ENCODE measurements around the gene TUBB3. TPM values are rescaled to one million over a fixed set of nuclear protein-coding genes. Genes with fewer than 3 reads are reported as not detected.

Gene TUBB3
- total and polyA plus RNA-seq, 8 donors: 0.29 to 14.5 (median 3.7) TPM; not detected in 2

DNA sequence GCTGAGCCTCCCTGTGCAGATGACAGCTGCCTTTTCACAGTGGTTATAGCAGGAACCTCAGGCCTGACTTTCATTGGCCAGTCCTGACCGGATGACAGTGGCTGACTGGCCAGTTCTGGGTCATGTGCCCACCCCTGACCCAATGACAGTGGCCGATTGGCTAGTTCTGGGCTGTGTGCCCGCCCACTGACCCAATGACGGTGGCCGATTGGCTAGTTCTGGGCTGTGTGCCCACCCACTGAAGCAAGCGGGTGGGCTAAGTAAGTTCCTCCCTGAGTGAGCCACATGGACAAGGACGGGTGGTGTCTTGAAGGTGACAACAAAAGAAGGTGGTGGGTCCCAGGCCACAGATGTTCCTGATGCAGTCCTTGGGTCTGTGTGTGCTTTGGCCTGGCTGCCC, 34.9 kb downstream of the TUBB3 start:
- H3K27me3 ChIP-seq: no peaks in the 10 kb centered on the region
- DNase-seq: peak in 1 of 2 donors; percentile 52
- H3K27ac ChIP-seq: peak overlapping the region in 1 of 5 donors; percentile 66
- no peaks in the 10 kb centered on the region for H3K4me1 ChIP-seq
- H3K9me3 ChIP-seq: no peaks in the 10 kb centered on the region
- peak overlapping the region in 1 of 4 donors; percentile 31 for H3K4me3 ChIP-seq
- 90 to 97% (median 93%) methylated on average over 7 of the region's 7 CpGs for WGBS, 5 donors
- TF ChIP-seq POLR2A (IDR thresholded peaks at IDR 0.05): no peak
- peaks cover 15 to 90% (median 83%) of the 10 kb centered on the region in 4 donors for H3K36me3 ChIP-seq
- intact Hi-C loops (cut with DNase I; ENCODE audit: low total_unique reads): no loop called here

DNA sequence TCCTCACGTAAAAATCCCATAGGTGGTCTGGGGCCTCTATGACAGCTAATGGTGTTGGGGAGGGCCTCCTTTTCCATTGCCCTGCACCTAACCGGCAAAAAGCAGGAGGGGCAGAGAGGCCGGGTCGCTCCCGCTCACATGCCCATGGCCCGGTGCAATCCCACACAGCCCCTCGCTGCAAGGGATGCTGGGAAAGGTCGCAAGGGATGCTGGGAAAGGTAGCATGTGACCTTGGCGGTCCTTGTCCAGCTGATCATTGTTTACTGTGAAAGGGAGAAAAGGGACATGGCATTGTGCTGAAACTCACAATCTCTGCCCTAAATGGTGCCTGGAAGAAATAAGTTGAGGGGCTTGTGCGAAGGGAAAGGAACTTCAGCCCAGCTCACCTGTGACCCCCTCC, 35.5 kb downstream of the TUBB3 start:
- 89 to 98% (median 97%) methylated on average over 10 of the region's 10 CpGs for WGBS, 5 donors
- no peak overlapping the region for H3K4me3 ChIP-seq
- intact Hi-C loops (cut with DNase I; ENCODE audit: low total_unique reads): no loop called here
- no peak for DNase-seq
- TF ChIP-seq EP300 (IDR thresholded peaks at IDR 0.05): no peak
- no peak for TF ChIP-seq CTCF (IDR thresholded peaks at IDR 0.05)
- no peak for TF ChIP-seq POLR2AphosphoS5 (IDR thresholded peaks at IDR 0.05)
- no peak for TF ChIP-seq POLR2A (IDR thresholded peaks at IDR 0.05)
- no peak overlapping the region for H3K27ac ChIP-seq
- H3K36me3 ChIP-seq: peaks cover 15 to 95% (median 88%) of the 10 kb centered on the region in 4 donors
- H3K27me3 ChIP-seq: no peaks in the 10 kb centered on the region
- H3K4me1 ChIP-seq: no peaks in the 10 kb centered on the region
- H3K9me3 ChIP-seq: no peaks in the 10 kb centered on the region

DNA sequence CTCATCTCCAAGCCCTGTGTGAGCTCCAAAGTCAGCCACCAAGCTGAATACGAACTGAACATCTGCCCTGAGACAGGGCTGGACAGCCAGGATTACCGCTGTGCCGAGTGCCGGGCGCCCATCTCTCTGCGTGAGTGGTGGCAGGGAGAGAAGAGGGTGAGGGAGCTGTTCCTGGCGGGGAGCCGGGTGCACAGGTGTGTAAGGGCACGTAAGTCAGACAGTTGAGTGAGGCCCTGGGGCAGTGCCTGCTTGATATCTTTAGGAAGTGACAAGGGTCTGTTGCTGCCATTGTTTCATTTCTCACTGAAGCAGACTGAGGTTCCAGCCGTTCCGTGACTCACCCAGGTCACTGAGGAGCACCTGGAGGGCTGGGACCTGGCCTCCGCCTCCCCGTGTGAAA, 37.8 kb downstream of the TUBB3 start:
- H3K4me1 ChIP-seq: no peaks in the 10 kb centered on the region
- no peak for TF ChIP-seq POLR2AphosphoS5 (IDR thresholded peaks at IDR 0.05)
- TF ChIP-seq EP300 (IDR thresholded peaks at IDR 0.05): no peak
- no peak for TF ChIP-seq POLR2A (IDR thresholded peaks at IDR 0.05)
- no peak for TF ChIP-seq CTCF (IDR thresholded peaks at IDR 0.05)
- intact Hi-C loops (cut with DNase I; ENCODE audit: low total_unique reads): no loop called here
- DNase-seq: no peak
- no peak overlapping the region for H3K4me3 ChIP-seq
- 87 to 94% (median 91%) methylated on average over 13 of the region's 13 CpGs for WGBS, 5 donors
- peaks cover 21 to 98% (median 96%) of the 10 kb centered on the region in 4 donors for H3K36me3 ChIP-seq
- no peaks in the 10 kb centered on the region for H3K27me3 ChIP-seq
- H3K27ac ChIP-seq: no peak overlapping the region
- no peaks in the 10 kb centered on the region for H3K9me3 ChIP-seq

DNA sequence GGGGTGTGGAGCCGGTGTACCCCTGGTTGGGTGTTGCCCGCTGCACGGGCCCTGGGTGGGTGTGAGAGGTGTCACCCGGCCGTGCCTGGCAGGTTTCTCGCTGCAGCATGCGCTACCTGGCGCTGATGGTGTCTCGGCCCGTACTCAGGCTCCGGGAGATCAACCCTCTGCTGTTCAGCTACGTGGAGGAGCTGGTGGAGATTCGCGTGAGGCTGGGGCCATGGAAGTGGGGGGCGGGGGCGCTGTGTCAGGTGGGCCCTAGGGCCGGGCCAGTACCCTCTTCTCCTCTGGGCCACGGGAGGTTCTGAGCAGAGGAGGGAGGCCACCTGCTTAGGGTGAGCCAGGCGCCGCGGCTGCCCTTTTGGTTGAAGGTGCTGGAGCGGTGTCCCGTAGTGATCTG, 38.8 kb downstream of the TUBB3 start:
- WGBS, 5 donors: 89 to 97% (median 93%) methylated on average over 17 to 23 of the region's 23 CpGs
- no peak overlapping the region for H3K4me3 ChIP-seq
- H3K36me3 ChIP-seq: peaks cover 21 to 98% (median 94%) of the 10 kb centered on the region in 4 donors
- no peak for TF ChIP-seq CTCF (IDR thresholded peaks at IDR 0.05)
- no peak for TF ChIP-seq POLR2A (IDR thresholded peaks at IDR 0.05)
- TF ChIP-seq EP300 (IDR thresholded peaks at IDR 0.05): no peak
- TF ChIP-seq POLR2AphosphoS5 (IDR thresholded peaks at IDR 0.05): no peak
- no peak overlapping the region for H3K27ac ChIP-seq
- H3K27me3 ChIP-seq: no peaks in the 10 kb centered on the region
- no peaks in the 10 kb centered on the region for H3K4me1 ChIP-seq
- no peaks in the 10 kb centered on the region for H3K9me3 ChIP-seq
- DNase-seq: no peak
- intact Hi-C loops (cut with DNase I; ENCODE audit: low total_unique reads): no loop called here

DNA sequence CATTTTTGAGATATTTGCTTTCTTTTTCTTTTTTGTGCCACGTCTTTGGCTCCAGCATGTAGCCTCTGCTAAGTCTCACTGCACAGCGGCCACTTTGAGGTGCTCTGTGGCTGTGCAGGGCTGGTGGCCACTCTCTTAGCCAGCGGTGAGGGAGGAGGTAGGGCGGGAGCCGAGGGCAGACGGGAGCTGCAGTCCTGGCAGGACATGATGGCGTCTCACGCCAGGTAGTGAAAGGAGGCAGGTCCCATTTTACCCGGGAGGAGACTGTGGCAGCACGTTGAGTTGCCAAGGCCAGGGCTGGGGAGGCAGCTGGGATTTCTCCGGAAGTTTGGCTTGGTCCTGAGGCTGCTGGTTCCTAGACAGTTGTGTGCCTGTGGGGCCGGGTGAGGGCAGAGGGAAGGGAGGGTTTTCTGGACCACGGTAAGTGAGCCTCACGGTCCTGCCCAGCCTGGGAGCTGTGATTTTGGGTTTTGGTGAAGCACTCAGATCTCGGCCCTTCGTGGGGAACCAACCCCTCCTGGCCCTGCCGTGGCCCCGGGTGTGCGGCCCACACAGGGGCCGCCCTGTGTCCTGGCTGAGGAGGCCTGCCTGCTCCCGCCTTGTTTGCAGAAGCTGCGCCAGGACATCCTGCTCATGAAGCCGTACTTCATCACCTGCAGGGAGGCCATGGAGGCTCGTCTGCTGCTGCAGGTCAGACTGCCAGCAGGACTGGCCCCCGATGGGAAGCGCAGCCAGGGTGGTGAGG, 39.8 kb downstream of the TUBB3 start:
- peaks cover 14 to 90% (median 86%) of the 10 kb centered on the region in 4 donors for H3K36me3 ChIP-seq
- TF ChIP-seq POLR2AphosphoS5 (IDR thresholded peaks at IDR 0.05): no peak
- no peak for TF ChIP-seq CTCF (IDR thresholded peaks at IDR 0.05)
- no peak for TF ChIP-seq POLR2A (IDR thresholded peaks at IDR 0.05)
- no peak for TF ChIP-seq EP300 (IDR thresholded peaks at IDR 0.05)

More for the DNA sequence above, 39.8 kb downstream of the TUBB3 start:
- 79 to 87% (median 85%) methylated on average over 14 to 26 of the region's 26 CpGs for WGBS, 5 donors
- Histone ChIP-seq H3K27me3 (no peaks in the 10 kb centered on the region), H3K27ac (no peak overlapping the region), H3K9me3 (no peaks in the 10 kb centered on the region), H3K4me1 (no peaks in the 10 kb centered on the region), H3K4me3 (no peak overlapping the region)
- intact Hi-C loops (cut with DNase I; ENCODE audit: low total_unique reads): no loop called here
- DNase-seq: no peak

Measured in stomach (tissue), 9 donors.